Measurements from ENCODE around the gene HLA-C. TPM values are rescaled to one million over a fixed set of nuclear protein-coding genes. Genes with fewer than 3 reads are reported as not detected.

Gene HLA-C
- total and polyA plus RNA-seq, 8 donors = 117 to 1,825 (median 212) TPM

DNA sequence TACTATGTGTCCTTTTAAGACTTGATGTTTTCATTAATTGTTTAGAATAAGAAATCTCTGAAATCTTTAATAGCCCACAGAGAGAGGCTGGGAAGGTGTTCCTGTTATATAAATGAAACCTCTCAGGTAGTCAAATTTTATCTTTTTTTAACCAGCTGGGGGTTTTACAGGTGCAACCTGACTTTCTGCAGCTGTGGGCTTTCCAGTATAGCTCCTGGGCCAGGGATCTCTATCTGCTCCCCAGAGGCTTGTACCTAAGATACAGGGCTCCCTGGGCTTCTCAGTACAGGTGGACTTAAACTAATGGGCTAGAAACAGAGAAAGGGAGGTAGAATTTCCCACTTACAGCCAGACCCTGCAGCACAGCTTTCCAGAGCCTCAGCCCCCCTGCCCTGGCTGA, 49.4 kb downstream of the HLA-C start:
- intact Hi-C loops (cut with DNase I) = no loop called here
- DNase-seq (no peak), ATAC-seq (no peak)
- Histone ChIP-seq H3K27ac (no peak overlapping the region), H3K36me3 (no peaks in the 10 kb centered on the region), H3K4me3 (no peak overlapping the region), H3K9me3 (no peaks in the 10 kb centered on the region), H3K4me1 (peaks cover 0 to 5% of the 10 kb centered on the region in 2 donors), H3K27me3 (no peaks in the 10 kb centered on the region)
- TF ChIP-seq CTCF (IDR thresholded peaks at IDR 0.05) = no peak

Other genes starting within 250 kb of the HLA-C start
- not detected for gene C6orf15, start 159.5 kb downstream of the HLA-C start, total RNA-seq
- gene C6orf15, start 159.5 kb downstream of the HLA-C start, polyA plus RNA-seq (ENCODE audit: insufficient read length in 6 of 6) = not detected
- 10 to 100 TPM in 1 of 2 donors, 1 to 10 TPM in 1; 3.5 to 11.7 TPM for gene PSORS1C1, start 157.3 kb downstream of the HLA-C start, total RNA-seq
- gene PSORS1C1, start 157.3 kb downstream of the HLA-C start, polyA plus RNA-seq (ENCODE audit: insufficient read length in 6 of 6) = under 1 TPM; 0.09 to 0.70 (median 0.51) TPM
- under 1 TPM; 0.13 to 0.61 TPM for gene CDSN, start 151.6 kb downstream of the HLA-C start, total RNA-seq
- not detected for gene CDSN, start 151.6 kb downstream of the HLA-C start, polyA plus RNA-seq (ENCODE audit: insufficient read length in 6 of 6)
- gene PSORS1C2, start 133.0 kb downstream of the HLA-C start, total RNA-seq = not detected
- under 1 TPM in 2 of 6 donors, not detected in 4; 0.14 to 0.17 TPM for gene PSORS1C2, start 133.0 kb downstream of the HLA-C start, polyA plus RNA-seq (ENCODE audit: insufficient read length in 6 of 6)
- gene CCHCR1, start 114.3 kb downstream of the HLA-C start, total RNA-seq = 10 to 100 TPM; 18.9 to 22.1 TPM
- 10 to 100 TPM; 33.6 to 38.8 (median 35.9) TPM for gene CCHCR1, start 114.3 kb downstream of the HLA-C start, polyA plus RNA-seq (ENCODE audit: insufficient read length in 6 of 6)
- gene TCF19, start 113.5 kb downstream of the HLA-C start, total RNA-seq = 10 to 100 TPM; 16.7 to 18.0 TPM
- 10 to 100 TPM; 15.8 to 26.4 (median 19.0) TPM for gene TCF19, start 113.5 kb downstream of the HLA-C start, polyA plus RNA-seq (ENCODE audit: insufficient read length in 6 of 6)
- 1 to 10 TPM; 1.9 TPM for gene POU5F1, start 101.4 kb downstream of the HLA-C start, total RNA-seq
- 1 to 10 TPM in 4 of 6 donors, under 1 TPM in 2; 0.37 to 2.0 (median 1.6) TPM for gene POU5F1, start 101.4 kb downstream of the HLA-C start, polyA plus RNA-seq (ENCODE audit: insufficient read length in 6 of 6)
- 1,000 to 10,000 TPM; 2,303 to 2,503 TPM for gene HLA-B, start 85.1 kb upstream of the HLA-C start, total RNA-seq
- gene HLA-B, start 85.1 kb upstream of the HLA-C start, polyA plus RNA-seq (ENCODE audit: insufficient read length in 6 of 6) = 100 to 1,000 TPM; 285 to 427 (median 355) TPM
- 10 to 100 TPM; 29.4 to 30.1 TPM for gene MICA, start 131.5 kb upstream of the HLA-C start, total RNA-seq
- gene MICA, start 131.5 kb upstream of the HLA-C start, polyA plus RNA-seq (ENCODE audit: insufficient read length in 6 of 6) = 10 to 100 TPM; 10.2 to 17.9 (median 14.5) TPM
- gene MICB, start 226.1 kb upstream of the HLA-C start, total RNA-seq = 10 to 100 TPM; 11.2 to 11.3 TPM
- 1 to 10 TPM in 5 of 6 donors, under 1 TPM in 1; 0.80 to 4.1 (median 2.0) TPM for gene MICB, start 226.1 kb upstream of the HLA-C start, polyA plus RNA-seq (ENCODE audit: insufficient read length in 6 of 6)

Data from left lung (tissue), 10 donors.